Stimulated activated naive CD8-positive, alpha-beta T cell treated with anti-CD3 and anti-CD28 coated beads, Interleukin-15, Interleukin-2, amounts not matched to agents 100 ng/mL and 50 ng/mL, for 24 hours (primary cell): ENCODE measurements around the gene RAB6B.

Experiments used
- H3K27ac Mint-ChIP-seq: one replicate; pipeline ENCODE4 v1.8.0; 2021; ENCODE audit warnings: mild to moderate bottlenecking, mixed read lengths
- H3K27me3 Mint-ChIP-seq: one replicate; pipeline ENCODE4 v1.8.0; 2021; ENCODE audit warnings: mixed read lengths
- H3K36me3 Mint-ChIP-seq: one replicate; pipeline ENCODE4 v1.8.0; 2021; ENCODE audit warnings: low read depth, mixed read lengths
- H3K4me1 Mint-ChIP-seq: one replicate; pipeline ENCODE4 v1.8.0; 2021; ENCODE audit warnings: low read depth, mixed read lengths
- H3K4me3 Mint-ChIP-seq: one replicate; pipeline ENCODE4 v1.8.0; 2021; ENCODE audit warnings: mild to moderate bottlenecking, mixed read lengths
- H3K9me3 Mint-ChIP-seq: one replicate; pipeline ENCODE4 v1.8.0; 2021; ENCODE audit warnings: mixed read lengths

Gene RAB6B

GRCh38 chr3:133853063-133853924 lies 42.4 kb downstream of the RAB6B start:
- Mint-ChIP-seq H3K27me3 (peaks cover 7% of the 10 kb centered on the region), H3K27ac (no peak overlapping the region), H3K36me3 (no peaks in the 10 kb centered on the region), H3K9me3 (no peaks in the 10 kb centered on the region), H3K4me1 (peaks cover 13% of the 10 kb centered on the region), H3K4me3 (no peak overlapping the region)

- Mint-ChIP-seq H3K27me3 (peaks cover 17% of the 10 kb centered on the region), H3K4me3 (no peak overlapping the region), H3K4me1 (peaks cover 7% of the 10 kb centered on the region), H3K9me3 (no peaks in the 10 kb centered on the region), H3K36me3 (no peaks in the 10 kb centered on the region), H3K27ac (no peak overlapping the region)
Observed at GRCh38 chr3:133851931-133852330, 43.8 kb downstream of the RAB6B start.

GRCh38 chr3:133851266-133851906 lies 44.3 kb downstream of the RAB6B start:
- H3K27me3 Mint-ChIP-seq: peaks cover 18% of the 10 kb centered on the region
- H3K9me3 Mint-ChIP-seq: no peaks in the 10 kb centered on the region
- H3K4me3 Mint-ChIP-seq: no peak overlapping the region
- peaks cover 7% of the 10 kb centered on the region for H3K4me1 Mint-ChIP-seq
- H3K36me3 Mint-ChIP-seq: no peaks in the 10 kb centered on the region
- no peak overlapping the region for H3K27ac Mint-ChIP-seq

GRCh38 chr3:133850034-133850433 lies 45.6 kb downstream of the RAB6B start:
- Mint-ChIP-seq H3K9me3 (no peaks in the 10 kb centered on the region), H3K36me3 (no peaks in the 10 kb centered on the region), H3K4me1 (peaks cover 7% of the 10 kb centered on the region), H3K4me3 (no peak overlapping the region), H3K27me3 (peaks cover 20% of the 10 kb centered on the region), H3K27ac (no peak overlapping the region)

- no peaks in the 10 kb centered on the region for H3K9me3 Mint-ChIP-seq
- no peaks in the 10 kb centered on the region for H3K36me3 Mint-ChIP-seq
- peaks cover 7% of the 10 kb centered on the region for H3K4me1 Mint-ChIP-seq
- H3K27me3 Mint-ChIP-seq: peaks cover 20% of the 10 kb centered on the region
- H3K27ac Mint-ChIP-seq: no peak overlapping the region
- no peak overlapping the region for H3K4me3 Mint-ChIP-seq
Observed at GRCh38 chr3:133849346-133849745, 46.3 kb downstream of the RAB6B start.

GRCh38 chr3:133845127-133845526 lies 50.6 kb downstream of the RAB6B start:
- H3K27me3 Mint-ChIP-seq: peaks cover 17% of the 10 kb centered on the region

GRCh38 chr3:133843634-133844033 lies 52.0 kb downstream of the RAB6B start:
- no peak overlapping the region for H3K27ac Mint-ChIP-seq
- H3K4me1 Mint-ChIP-seq: no peaks in the 10 kb centered on the region
- no peak overlapping the region for H3K4me3 Mint-ChIP-seq
- H3K9me3 Mint-ChIP-seq: no peaks in the 10 kb centered on the region
- H3K27me3 Mint-ChIP-seq: peaks cover 13% of the 10 kb centered on the region
- no peaks in the 10 kb centered on the region for H3K36me3 Mint-ChIP-seq

More at GRCh38 chr3:133845127-133845526, 50.6 kb downstream of the RAB6B start:
- no peak overlapping the region for H3K4me3 Mint-ChIP-seq
- H3K36me3 Mint-ChIP-seq: no peaks in the 10 kb centered on the region
- H3K9me3 Mint-ChIP-seq: no peaks in the 10 kb centered on the region
- H3K27ac Mint-ChIP-seq: no peak overlapping the region
- H3K4me1 Mint-ChIP-seq: no peaks in the 10 kb centered on the region

- Mint-ChIP-seq H3K9me3 (no peaks in the 10 kb centered on the region), H3K36me3 (no peaks in the 10 kb centered on the region), H3K4me3 (no peak overlapping the region), H3K27ac (no peak overlapping the region), H3K4me1 (no peaks in the 10 kb centered on the region), H3K27me3 (peaks cover 3% of the 10 kb centered on the region)
Observed at GRCh38 chr3:133842158-133842557, 53.5 kb downstream of the RAB6B start.

GRCh38 chr3:133841196-133841595 lies 54.5 kb downstream of the RAB6B start:
- Mint-ChIP-seq H3K4me3 (no peak overlapping the region), H3K9me3 (no peaks in the 10 kb centered on the region), H3K27ac (no peak overlapping the region), H3K4me1 (no peaks in the 10 kb centered on the region), H3K36me3 (no peaks in the 10 kb centered on the region), H3K27me3 (no peaks in the 10 kb centered on the region)

GRCh38 chr3:133840767-133841166 lies 54.9 kb downstream of the RAB6B start:
- Mint-ChIP-seq H3K27me3 (no peaks in the 10 kb centered on the region), H3K4me3 (no peak overlapping the region), H3K4me1 (no peaks in the 10 kb centered on the region), H3K36me3 (no peaks in the 10 kb centered on the region), H3K9me3 (no peaks in the 10 kb centered on the region), H3K27ac (no peak overlapping the region)

- H3K4me1 Mint-ChIP-seq: no peaks in the 10 kb centered on the region
- H3K9me3 Mint-ChIP-seq: no peaks in the 10 kb centered on the region
- H3K27me3 Mint-ChIP-seq: no peaks in the 10 kb centered on the region
- no peak overlapping the region for H3K27ac Mint-ChIP-seq
- H3K36me3 Mint-ChIP-seq: no peaks in the 10 kb centered on the region
- no peak overlapping the region for H3K4me3 Mint-ChIP-seq
Observed at GRCh38 chr3:133840055-133840737, 55.5 kb downstream of the RAB6B start.

- Mint-ChIP-seq H3K27me3 (no peaks in the 10 kb centered on the region), H3K36me3 (no peaks in the 10 kb centered on the region), H3K9me3 (no peaks in the 10 kb centered on the region), H3K4me1 (no peaks in the 10 kb centered on the region), H3K27ac (no peak overlapping the region), H3K4me3 (no peak overlapping the region)
Observed at GRCh38 chr3:133838916-133839800, 56.5 kb downstream of the RAB6B start.

- Mint-ChIP-seq H3K9me3 (no peaks in the 10 kb centered on the region), H3K27me3 (no peaks in the 10 kb centered on the region), H3K27ac (no peak overlapping the region), H3K4me1 (no peaks in the 10 kb centered on the region), H3K36me3 (no peaks in the 10 kb centered on the region), H3K4me3 (no peak overlapping the region)
Observed at GRCh38 chr3:133838296-133838789, 57.3 kb downstream of the RAB6B start.

- no peaks in the 10 kb centered on the region for H3K36me3 Mint-ChIP-seq
- no peaks in the 10 kb centered on the region for H3K27me3 Mint-ChIP-seq
- H3K9me3 Mint-ChIP-seq: no peaks in the 10 kb centered on the region
- H3K4me1 Mint-ChIP-seq: no peaks in the 10 kb centered on the region
- H3K27ac Mint-ChIP-seq: peak overlapping the region; percentile 37
- H3K4me3 Mint-ChIP-seq: no peak overlapping the region
Observed at GRCh38 chr3:133837487-133838295, 58.0 kb downstream of the RAB6B start.
